HepG2 (cell line): ENCODE measurements around the gene CARMIL3. TPM values are rescaled to one million over a fixed set of nuclear protein-coding genes. Genes with fewer than 3 reads are reported as not detected.
"Not testable (repeated sequence)": the region's sequence is repeated elsewhere in the genome, so short reads cannot be mapped to it uniquely, and the experiment has no call there.

Experiments
- ASH2L ChIP-seq: fragments of 300-600, 200-600 bp; sonication (generic); IDR thresholded peaks from 2 replicates; pipeline ENCODE4 v1.7.0; 2017; ENCODE audit warnings: low read depth, mild to moderate bottlenecking, moderate library complexity, mixed read lengths, low read length; ENCODE audit not compliant: insufficient read length
- CBX5 ChIP-seq: sonication (generic); formaldehyde crosslinking; IDR thresholded peaks from 2 replicates; pipeline ENCODE4 v1.4.0; 2020; ENCODE audit warnings: missing genetic modification reagents, borderline replicate concordance
- EED ChIP-seq: sonication (generic); formaldehyde crosslinking; IDR thresholded peaks from 2 replicates; pipeline ENCODE4 v1.5.0; 2020; ENCODE audit warnings: mild to moderate bottlenecking, missing genetic modification reagents
- ELF3 ChIP-seq: IDR thresholded peaks from 2 replicates; pipeline ENCODE4 v1.6.1; 2016; ENCODE audit warnings: missing genetic modification reagents, missing compliant biosample characterization
- FOXA1 ChIP-seq, 2 experiments: fragments of 450-650 bp in 1 of 2; sonication (generic) in 1 of 2; formaldehyde crosslinking in 1 of 2; IDR thresholded peaks; 2 replicates each; pipeline versions ENCODE4 v1.4.0 to v1.6.1; 2016 to 2020; ENCODE audit warnings: missing genetic modification reagents in 1 of 2
- IRF2 ChIP-seq: IDR thresholded peaks from 2 replicates; pipeline ENCODE4 v1.6.1; 2018; ENCODE audit warnings: missing genetic modification reagents, missing compliant biosample characterization
- KLF15 ChIP-seq: sonication (generic); formaldehyde crosslinking; IDR thresholded peaks from 2 replicates; pipeline ENCODE4 v1.8.1; 2023; ENCODE audit warnings: borderline replicate concordance, mild to moderate bottlenecking, inconsistent platforms, missing genetic modification reagents, mixed read lengths
- KLF16 ChIP-seq, 2 experiments: sonication (generic) in 1 of 2; formaldehyde crosslinking in 1 of 2; IDR thresholded peaks; 2 replicates each; pipeline versions ENCODE4 v1.6.1 to v1.8.0; 2016 to 2023; ENCODE audit warnings: missing genetic modification reagents in 2 of 2, missing compliant biosample characterization in 1 of 2
- MIER3 ChIP-seq: IDR thresholded peaks from 2 replicates; pipeline ENCODE4 v1.6.1; 2016; ENCODE audit warnings: missing compliant biosample characterization, borderline replicate concordance
- MXD3 ChIP-seq: IDR thresholded peaks from 2 replicates; pipeline ENCODE4 v1.6.1; 2016; ENCODE audit warnings: mild to moderate bottlenecking, missing biosample characterization, missing genetic modification reagents
- MYC ChIP-seq: sonication (generic); formaldehyde crosslinking; IDR thresholded peaks from 2 replicates; pipeline ENCODE4 v1.9.0; 2021; ENCODE audit warnings: missing genetic modification reagents, borderline replicate concordance
- POLR2A ChIP-seq, 2 experiments: IDR thresholded peaks; 2 replicates each; pipeline ENCODE4 v1.6.1; 2011; ENCODE audit warnings: low read depth in 2 of 2, low read length in 2 of 2, mild to moderate bottlenecking in 1 of 2, moderate library complexity in 1 of 2; ENCODE audit not compliant: insufficient read depth in 1 of 2
- RBFOX2 ChIP-seq: fragments of 200-400 bp; formaldehyde crosslinking; IDR thresholded peaks from 2 replicates; pipeline ENCODE4 v1.6.1; 2017; ENCODE audit warnings: low read depth, mild to moderate bottlenecking, low read length
- RXRB ChIP-seq: IDR thresholded peaks from 2 replicates; pipeline ENCODE4 v1.6.1; 2016; ENCODE audit warnings: borderline replicate concordance, missing genetic modification reagents, missing compliant biosample characterization
- SALL1 ChIP-seq: sonication (generic); formaldehyde crosslinking; IDR thresholded peaks from 2 replicates; pipeline ENCODE4 v1.8.0; 2022; ENCODE audit warnings: mild to moderate bottlenecking, missing genetic modification reagents
- SAP130 ChIP-seq: IDR thresholded peaks from 2 replicates; pipeline ENCODE4 v1.6.1; 2016; ENCODE audit warnings: low read depth
- SKI ChIP-seq: fragments of 450-650 bp; IDR thresholded peaks from one replicate; pipeline ENCODE4 v1.6.1; 2018; ENCODE audit warnings: mild to moderate bottlenecking; ENCODE audit not compliant: partially characterized antibody
- TBX2 ChIP-seq: sonication (generic); formaldehyde crosslinking; IDR thresholded peaks from 2 replicates; pipeline ENCODE4 v1.5.0; 2020; ENCODE audit warnings: missing genetic modification reagents, mild to moderate bottlenecking, borderline replicate concordance
- YEATS2 ChIP-seq: sonication (generic); formaldehyde crosslinking; IDR thresholded peaks from 2 replicates; pipeline ENCODE4 v1.4.0; 2020; ENCODE audit warnings: missing genetic modification reagents, borderline replicate concordance
- ZNF605 ChIP-seq: sonication (generic); formaldehyde crosslinking; IDR thresholded peaks from 2 replicates; pipeline ENCODE4 v1.8.0; 2022; ENCODE audit warnings: mild to moderate bottlenecking, missing genetic modification reagents
- ZNF687 ChIP-seq: sonication (generic); formaldehyde crosslinking; IDR thresholded peaks from 2 replicates; pipeline ENCODE4 v1.5.1; 2020; ENCODE audit warnings: mild to moderate bottlenecking, missing genetic modification reagents, moderate library complexity
- ZNF740 ChIP-seq: sonication (generic); formaldehyde crosslinking; IDR thresholded peaks from 2 replicates; pipeline ENCODE4 v1.4.0; 2020; ENCODE audit warnings: missing genetic modification reagents
- ZNF792 ChIP-seq: IDR thresholded peaks from 2 replicates; pipeline ENCODE4 v1.6.1; 2016
- ZNF891 ChIP-seq: sonication (generic); formaldehyde crosslinking; IDR thresholded peaks from 2 replicates; pipeline ENCODE4 v1.5.0; 2020; ENCODE audit warnings: mild to moderate bottlenecking, missing genetic modification reagents
- polyA plus RNA-seq, 8 experiments: library from polyadenylated mRNA; depleted of rRNA in 3 of 8; stranded (reverse) in 7 of 8; unstranded in 1 of 8; fragments of >200 nt; fragmentation: Illumina TruSeq in 4 of 8; extraction: Trizol in 4 of 8; gene quantifications; 2 replicates each; pipeline versions ENCODE4 v1.2.1 to v1.2.3, GENCODE V29; 2011 to 2016; ENCODE audit warnings: low read depth in 4 of 8, missing spikeins in 1 of 8, mixed read lengths in 1 of 8; ENCODE audit not compliant: insufficient read depth in 1 of 8
- total RNA-seq, 5 experiments: library from RNA; depleted of rRNA; stranded (reverse); fragments of >200 nt; fragmentation: Illumina TruSeq; extraction: Trizol; gene quantifications; 2 replicates each; pipeline ENCODE4 v1.2.3, GENCODE V29; 2016; ENCODE audit warnings: low read depth in 1 of 5

The CARMIL3 gene
- total and polyA plus RNA-seq, 2 of the 13 experiments (the other 11 are each of a cell fraction or from before 2014, with no cell fraction given): 0.27 to 0.55 TPM

GRCh38 chr14:24006817-24007652 lies 44.8 kb upstream of the CARMIL3 start (continued):
- not testable (repeated sequence) for TF ChIP-seq FOXA1 (IDR thresholded peaks at IDR 0.05)
- peak; percentile 65 for TF ChIP-seq FOXA1 (CRISPR knock-in tag; IDR thresholded peaks at IDR 0.05)
- TF ChIP-seq SALL1: 0 out of 2 replicates have a peak, but pooled peaks have one; percentile 27
- peak; percentile 69 for TF ChIP-seq RBFOX2
- 0 out of 2 replicates have a peak, but pooled peaks have one; percentile 34 for TF ChIP-seq ZNF605 (CRISPR knock-in tag)
- TF ChIP-seq ELF3 (CRISPR knock-in tag): 0 out of 2 replicates have a peak, but pooled peaks have one; percentile 27
- peak in 1 of 2 experiments; percentile 25; a peak in 1 of 4 replicates for TF ChIP-seq KLF16 (CRISPR knock-in tag; IDR thresholded peaks at IDR 0.05)
- peak; percentile 24 for TF ChIP-seq ASH2L
- peak; percentile 44; the same call in 1 of the 2 replicates for TF ChIP-seq ZNF740
- peak; percentile 20; the same call in 1 of the 2 replicates for TF ChIP-seq IRF2
- peak; percentile 31 for TF ChIP-seq SKI
- TF ChIP-seq ZNF687: peak; percentile 77
- TF ChIP-seq ZNF792: peak; percentile 15; the same call in 1 of the 2 replicates
- TF ChIP-seq MXD3 (CRISPR knock-in tag): peak; percentile 80
- TF ChIP-seq KLF15: peak; percentile 35; the same call in 1 of the 2 replicates
- 0 out of 2 replicates have a peak, but pooled peaks have one; percentile 29 for TF ChIP-seq ZNF891 (CRISPR knock-in tag)
- TF ChIP-seq YEATS2 (CRISPR knock-in tag): peak; percentile 13; the same call in 1 of the 2 replicates
- TF ChIP-seq SAP130: peak; percentile 36
- peak; percentile 23; the same call in 1 of the 2 replicates for TF ChIP-seq RXRB (CRISPR knock-in tag)
- TF ChIP-seq CBX5 (CRISPR knock-in tag): peak; percentile 39; the same call in 1 of the 2 replicates
- peak; percentile 28; the same call in 1 of the 2 replicates for TF ChIP-seq TBX2
- peak; percentile 71; the same call in 1 of the 2 replicates for TF ChIP-seq MYC
- 0 out of 2 replicates have a peak, but pooled peaks have one; percentile 29 for TF ChIP-seq EED (CRISPR knock-in tag)
- 0 out of 2 replicates have a peak, but pooled peaks have one; percentile 29 for TF ChIP-seq MIER3 (CRISPR knock-in tag)
- TF ChIP-seq POLR2A (IDR thresholded peaks at IDR 0.05; ENCODE audit: insufficient read depth in 1 of 2, low read depth in 2 of 2, low read length in 2 of 2): peak in 1 of 2 experiments; percentile 47; a peak in 2 of 4 replicates
